SU-DHL-6 (cell line): ENCODE measurements around the gene TEK.

Experiments used
- CTCF ChIP-seq: fragments of 200-600 bp; sonication (generic); IDR thresholded peaks from one replicate; pipeline ENCODE4 v1.5.1; 2017; ENCODE audit warnings: antibody characterized with exemption, mild to moderate bottlenecking, low read length, moderate library complexity; ENCODE audit not compliant: insufficient read depth, poor library complexity, severe bottlenecking
- EZH2phosphoT487 ChIP-seq: fragments of 200-600 bp; sonication (generic), shearing (Covaris generic); conservative IDR thresholded peaks from 2 replicates; pipeline ENCODE4 v1.6.1; 2018; ENCODE audit warnings: mild to moderate bottlenecking, antibody characterized with exemption, low read length, moderate library complexity, mixed read lengths

- TF ChIP-seq CTCF (no peak), EZH2phosphoT487 (no peak)
Observed at GRCh38 chr9:27189426-27189825, 80.4 kb downstream of the TEK start.
